Amniotic epithelial cell (primary cell): ENCODE data around the gene S100G.
A peak's percentile ranks its signal among the peaks of the same experiment; 100 is the strongest.
"Not testable (repeated sequence)": the region's sequence is repeated elsewhere in the genome, so short reads cannot be mapped to it uniquely, and the experiment has no call there.

Experiments used
- DNase-seq: peaks from one replicate; pipeline ENCODE4 v3.0.0-alpha.2; 2010; ENCODE audit warnings: low read depth

Gene S100G, protein sequence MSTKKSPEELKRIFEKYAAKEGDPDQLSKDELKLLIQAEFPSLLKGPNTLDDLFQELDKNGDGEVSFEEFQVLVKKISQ

DNA sequence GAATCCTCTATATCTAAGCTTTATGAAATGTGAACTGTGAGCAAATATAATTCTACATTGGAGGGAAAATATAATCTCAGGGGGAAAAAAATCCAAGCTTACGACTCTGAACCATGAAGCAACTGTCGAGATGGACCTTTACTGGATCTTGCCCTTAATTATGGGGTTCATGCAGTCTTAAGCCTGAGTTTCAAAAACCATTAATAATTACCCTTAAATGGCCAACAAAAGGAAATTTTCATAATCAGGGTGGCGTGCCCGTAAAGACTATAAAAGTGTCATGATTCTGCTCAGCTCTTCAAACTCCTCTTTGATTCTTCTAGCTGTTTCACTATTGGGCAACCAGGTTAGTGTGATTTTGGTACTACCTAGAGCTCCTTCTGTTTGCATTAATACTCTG, at the start of gene S100G:
Gene S100G, plus strand, starts transcription at position 301 of the 400 bp plus-strand sequence. CDS start 849 bp downstream, outside the sequence.
- no peak for DNase-seq

DNA sequence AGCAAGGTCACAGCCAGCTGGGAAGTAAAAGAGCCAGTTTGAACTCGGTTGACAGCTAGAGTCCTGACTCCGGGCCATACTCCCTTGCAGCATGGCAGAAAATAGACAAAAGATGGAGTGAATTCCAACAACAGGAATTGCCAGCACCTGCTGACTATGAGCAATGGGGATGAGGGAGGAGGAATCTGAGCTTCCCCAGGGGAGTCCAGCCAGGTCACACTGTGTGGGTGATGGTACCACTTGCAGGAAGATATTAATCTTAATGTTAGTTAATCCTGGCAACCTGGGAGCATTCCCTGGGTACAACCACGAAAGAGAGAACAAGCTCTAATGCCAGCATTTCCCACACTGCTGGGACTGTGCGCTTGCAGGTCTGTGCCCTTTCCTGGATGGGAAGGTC, 48.1 kb upstream of the S100G start:
- DNase-seq, result no peak

DNA sequence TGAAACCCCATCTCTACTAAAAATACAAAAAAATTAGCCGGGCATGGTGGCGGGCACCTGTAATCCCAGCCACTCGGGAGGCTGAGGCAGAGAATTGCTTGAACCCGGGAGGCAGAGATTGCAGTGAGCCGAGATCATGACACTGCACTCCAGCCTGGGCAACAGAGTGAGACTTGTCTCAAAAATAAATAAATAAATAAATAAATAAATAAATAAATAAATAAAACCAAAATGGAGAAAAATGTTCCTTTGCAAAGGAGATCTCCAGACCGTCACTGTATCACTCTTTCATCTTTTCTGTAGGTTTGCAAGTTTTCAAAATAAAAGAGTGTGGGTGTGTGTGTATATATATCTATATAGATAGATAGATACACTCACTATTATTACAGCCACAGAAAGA, 46.7 kb upstream of the S100G start:
- not testable (repeated sequence) for DNase-seq

DNA sequence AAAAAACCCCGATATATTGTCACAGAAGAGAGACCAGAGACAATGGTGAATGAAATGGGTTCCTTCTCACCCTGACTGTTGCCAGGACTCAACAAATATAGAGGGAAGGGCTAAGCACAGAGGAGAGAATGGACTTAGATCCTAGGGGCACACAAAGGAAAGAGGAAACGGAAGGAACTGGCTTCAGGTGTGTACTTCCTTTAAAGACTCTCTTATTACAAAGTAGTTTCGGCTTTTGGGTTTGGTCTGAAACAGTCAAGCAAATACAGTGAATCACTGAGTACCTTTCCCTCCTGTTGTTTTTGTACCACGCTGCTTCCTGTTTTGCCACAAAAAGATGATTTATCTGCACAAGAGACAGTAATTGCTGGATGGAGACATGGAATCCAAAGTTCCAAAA, 46.1 kb upstream of the S100G start:
- peak; percentile 38 for DNase-seq

DNA sequence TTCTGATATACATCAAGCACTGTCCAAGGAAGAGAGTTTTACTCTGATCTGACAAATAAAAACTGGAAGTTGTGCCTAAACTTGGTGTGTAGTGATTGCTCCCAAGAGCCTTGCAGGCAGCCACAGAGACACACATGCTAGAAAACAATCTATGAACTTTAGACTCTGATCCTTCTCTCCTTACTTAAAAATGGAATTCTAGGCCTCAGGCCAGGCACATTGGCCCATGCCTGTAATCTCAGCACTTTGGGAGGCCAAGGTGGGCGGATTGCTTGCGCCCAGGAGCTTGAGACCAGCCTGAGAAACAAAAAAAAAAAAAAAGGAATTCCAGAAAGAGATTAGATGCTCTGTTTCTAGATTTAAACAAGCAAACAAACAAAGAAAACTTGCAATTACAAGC, 45.6 kb upstream of the S100G start:
- peak; percentile 24 for DNase-seq

DNA sequence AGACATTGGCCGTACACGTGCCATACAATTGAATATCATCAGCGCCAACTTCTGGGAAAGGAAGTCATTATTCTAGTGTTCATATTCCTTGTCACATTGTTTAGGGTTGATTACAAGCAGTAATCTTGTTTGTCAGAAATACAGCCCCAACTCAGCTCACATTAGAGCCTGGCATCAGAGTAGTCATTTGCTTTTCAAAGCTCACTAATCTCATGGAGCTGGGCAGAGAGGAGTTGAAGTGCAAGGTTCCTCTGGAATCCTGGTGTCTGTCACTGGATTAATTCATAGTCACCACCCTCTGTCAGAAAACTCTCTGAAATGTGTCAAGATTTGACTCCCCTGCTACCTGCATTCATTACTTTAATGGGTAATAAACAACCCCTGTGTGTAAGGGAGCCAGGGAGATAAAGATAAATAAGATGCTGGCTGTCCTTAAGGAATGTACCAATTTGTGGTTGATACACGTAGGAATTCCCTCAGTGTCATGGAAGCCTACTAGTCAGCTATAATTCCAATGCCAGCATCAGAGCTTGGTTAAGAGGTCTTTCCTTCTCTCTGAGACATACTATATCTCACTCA, 43.7 kb upstream of the S100G start:
- DNase-seq, result peak; percentile 29

DNA sequence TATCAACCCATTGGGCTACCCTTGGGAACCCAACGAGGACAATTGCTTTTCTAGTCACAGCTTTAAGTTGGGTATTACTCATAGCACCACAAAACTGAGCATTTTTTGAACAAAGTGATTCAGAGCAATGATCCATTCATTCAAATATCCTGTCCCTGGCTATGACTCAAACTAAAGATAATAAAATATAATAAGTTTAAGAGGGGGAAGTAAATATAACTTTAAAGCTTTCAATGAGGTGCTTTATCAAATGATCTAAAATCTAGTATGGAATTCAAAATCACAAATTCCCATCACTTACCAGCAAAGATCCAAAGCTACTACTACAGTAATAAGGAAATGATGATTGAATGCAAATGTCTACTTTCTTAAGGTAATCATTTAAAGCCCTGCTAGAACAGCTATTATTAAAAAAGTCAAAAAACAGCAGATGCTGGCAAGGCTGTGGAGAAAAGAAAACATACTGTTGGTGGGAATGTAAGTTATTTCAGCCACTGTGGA, 39.8 kb upstream of the S100G start:
- peak; percentile 10 for DNase-seq

DNA sequence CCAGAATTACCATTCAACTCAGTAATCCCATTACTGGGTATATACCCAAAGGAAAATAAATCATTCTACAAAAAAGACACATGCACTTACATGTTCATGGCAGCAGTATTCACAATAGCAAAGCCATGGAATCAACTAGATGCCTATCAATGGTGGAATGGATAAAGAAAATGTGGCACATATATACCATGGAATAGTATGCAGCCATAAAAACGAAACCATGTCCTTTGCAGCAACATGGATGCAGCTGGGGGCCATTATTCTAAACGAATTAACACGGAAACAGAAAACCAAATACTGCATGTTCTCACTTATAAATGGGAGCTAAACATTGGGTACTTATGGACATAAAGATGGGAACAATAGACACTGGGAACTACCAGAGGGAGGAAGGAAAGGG, 39.3 kb upstream of the S100G start:
- not testable (repeated sequence) for DNase-seq

DNA sequence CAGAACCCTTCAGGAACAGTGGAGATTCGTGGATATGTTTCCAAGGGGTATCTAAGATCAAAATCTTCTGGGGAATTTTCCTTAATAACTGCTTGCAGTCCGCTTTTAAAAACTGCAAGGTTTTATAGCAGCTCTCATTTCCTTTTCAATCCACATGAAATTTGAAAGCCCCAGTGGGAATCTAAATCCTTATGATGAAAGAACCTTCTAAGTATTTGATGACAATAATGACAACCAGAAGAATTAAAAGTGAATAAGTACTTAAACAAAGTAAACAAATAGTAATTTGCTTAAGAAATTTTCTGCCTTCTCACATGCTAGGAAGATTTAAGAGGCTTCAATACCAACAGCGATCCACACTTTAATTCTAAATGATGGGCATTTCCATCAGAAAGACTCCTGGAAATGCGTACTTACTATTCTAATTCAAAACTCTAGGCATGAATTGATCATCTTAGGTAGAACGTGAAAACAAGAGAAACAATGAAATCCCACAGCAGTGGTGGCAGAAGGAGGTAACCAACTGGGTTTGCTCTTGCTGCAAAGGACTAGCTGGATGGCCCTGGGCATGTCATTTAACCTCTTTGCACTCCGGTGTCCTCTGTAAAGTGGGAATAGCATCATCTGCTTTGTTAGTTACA, 37.6 kb upstream of the S100G start:
- no peak for DNase-seq

DNA sequence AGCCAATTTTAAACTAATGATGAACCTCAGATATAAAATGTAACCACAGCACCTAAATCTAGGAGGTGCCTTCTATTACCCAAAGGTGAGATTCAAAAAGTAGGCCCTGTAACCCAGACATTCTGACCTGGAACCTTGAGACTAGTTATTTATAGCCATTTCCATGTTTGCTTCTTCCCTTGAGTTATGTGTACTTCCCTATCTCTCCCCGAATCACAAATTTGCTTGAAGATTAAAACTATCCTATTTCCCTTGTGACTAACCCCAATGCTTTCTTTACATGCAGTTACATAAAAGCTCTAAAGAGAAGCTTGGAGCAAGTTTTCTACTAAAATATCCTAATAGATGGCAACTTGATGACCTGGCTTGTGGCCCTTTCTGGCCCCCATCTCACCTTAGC, 32.6 kb upstream of the S100G start:
- no peak for DNase-seq

DNA sequence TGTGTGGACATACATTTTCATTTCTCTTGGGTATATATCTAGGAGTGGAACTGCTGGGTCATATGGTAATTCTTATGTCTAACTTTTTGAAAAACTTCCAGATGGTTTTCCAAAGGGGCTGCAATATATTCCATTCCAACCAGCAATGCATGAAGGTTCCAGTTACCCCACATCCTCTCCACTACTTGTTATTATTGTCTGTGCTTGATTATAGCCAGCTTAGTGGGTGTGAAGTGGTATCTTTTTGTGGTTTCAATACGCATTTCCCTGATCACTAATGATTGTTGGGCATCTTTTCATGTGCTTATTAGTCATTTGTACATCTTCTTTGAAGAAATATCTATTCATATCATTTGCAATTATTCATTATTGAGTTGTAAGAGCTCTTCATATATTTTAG, 31.5 kb upstream of the S100G start:
- no peak for DNase-seq

DNA sequence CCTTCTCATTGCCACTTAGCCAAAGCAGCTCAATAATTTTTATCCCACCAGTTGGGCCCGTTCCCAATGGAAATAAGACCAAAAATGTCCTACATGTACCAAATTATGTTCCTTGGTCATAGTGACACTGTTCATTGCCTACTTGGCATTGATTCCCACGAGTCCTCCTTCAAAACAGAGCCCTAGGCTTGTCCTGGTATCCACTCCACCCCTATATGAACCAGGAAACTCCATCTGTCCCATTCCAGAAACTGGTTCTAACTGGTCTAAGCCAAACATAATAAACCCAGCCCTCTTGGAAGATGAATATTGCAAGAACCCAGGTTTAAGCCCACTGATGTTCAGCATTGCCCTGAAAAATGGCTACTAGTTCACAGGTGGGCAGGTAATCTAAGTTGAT, 30.9 kb upstream of the S100G start:
- no peak for DNase-seq

DNA sequence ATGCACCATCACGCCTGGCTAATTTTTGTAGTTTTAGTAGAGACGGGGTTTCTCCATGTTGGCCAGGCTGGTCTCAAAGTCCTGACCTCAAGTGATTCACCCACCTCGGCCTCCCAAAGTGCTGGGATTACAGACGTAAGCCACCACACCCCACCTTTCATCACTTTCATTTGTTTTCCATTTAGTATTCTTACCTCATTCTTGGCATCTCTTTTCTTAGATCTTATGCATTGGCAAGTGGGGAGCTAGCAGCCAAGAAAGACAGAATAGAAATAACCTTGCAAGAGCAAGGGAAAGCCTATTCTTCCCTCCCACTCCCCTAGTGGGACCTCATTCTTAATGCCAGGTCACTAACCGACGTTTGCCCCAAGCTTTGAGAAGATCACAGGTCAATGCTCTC, 21.4 kb upstream of the S100G start:
- peak; percentile 62 for DNase-seq

DNA sequence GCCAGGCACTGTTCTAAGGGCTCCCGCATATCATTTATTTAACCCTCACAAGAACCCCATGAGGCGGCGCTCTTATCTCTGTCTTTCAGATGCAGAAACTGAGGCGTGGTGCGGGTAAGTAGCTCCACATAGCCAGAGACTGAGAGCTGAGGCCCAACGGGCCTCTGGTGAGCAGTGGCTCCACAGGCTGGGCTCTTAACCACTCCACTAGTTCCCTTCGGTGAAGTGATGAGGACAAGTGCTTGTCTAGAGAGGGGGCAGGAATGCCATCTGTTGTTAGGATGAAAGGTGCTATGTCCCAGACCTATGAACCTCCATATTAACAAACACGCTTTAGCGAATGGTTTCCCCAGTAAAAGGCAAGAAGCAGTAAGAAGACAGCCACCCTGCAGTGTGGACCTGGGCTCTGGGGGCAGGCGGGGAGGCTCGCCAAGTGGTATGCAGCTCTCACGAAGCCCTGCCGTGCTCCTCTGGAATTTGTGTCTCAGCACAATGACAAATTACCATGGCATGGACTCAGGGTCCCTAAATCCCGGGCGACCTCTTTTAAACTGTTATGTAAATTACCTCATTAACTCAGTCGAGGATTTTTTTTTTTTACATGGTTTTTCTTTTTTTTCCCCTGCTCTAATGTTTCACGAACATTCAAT, 20.9 kb upstream of the S100G start:
- DNase-seq, result no peak

DNA sequence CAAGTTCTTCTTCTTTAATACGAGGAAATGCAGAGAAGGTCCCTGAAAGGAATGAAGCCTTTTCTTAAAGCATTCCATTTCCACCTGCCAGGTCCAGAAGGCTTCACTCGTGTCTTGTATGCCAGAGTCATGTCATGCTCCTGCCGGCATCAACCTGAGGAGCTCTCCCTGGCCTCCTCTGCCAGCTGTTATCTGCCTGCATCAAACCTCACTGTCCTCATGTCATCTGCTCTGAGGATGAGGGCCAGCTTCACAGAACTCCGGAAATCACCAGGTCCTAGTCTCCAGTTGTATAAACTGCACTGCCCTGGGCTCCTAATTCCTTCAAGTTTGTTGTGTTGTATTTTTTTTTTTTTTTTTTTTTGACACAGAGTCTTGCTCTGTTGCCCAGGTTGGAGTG, 20.0 kb upstream of the S100G start:
- no peak for DNase-seq

DNA sequence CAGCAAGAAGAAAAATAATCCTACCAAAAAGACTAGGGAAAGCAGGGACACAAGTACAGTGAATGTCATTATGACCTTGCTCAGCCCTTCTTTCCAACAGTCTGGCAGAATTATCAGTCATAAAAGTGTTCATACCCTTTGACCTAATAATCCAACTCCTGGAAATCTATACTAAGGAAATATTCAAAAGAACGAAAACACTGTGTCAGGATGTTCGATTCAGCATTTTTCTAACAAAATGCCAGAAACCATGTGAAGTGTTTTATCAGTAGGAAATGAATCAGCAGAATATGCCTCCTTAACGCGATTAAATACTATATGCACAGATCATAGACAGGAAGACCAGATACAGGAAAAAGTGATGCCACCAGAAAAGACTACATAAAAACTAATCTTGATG, 16.2 kb upstream of the S100G start:
- DNase-seq, result peak; percentile 37

DNA sequence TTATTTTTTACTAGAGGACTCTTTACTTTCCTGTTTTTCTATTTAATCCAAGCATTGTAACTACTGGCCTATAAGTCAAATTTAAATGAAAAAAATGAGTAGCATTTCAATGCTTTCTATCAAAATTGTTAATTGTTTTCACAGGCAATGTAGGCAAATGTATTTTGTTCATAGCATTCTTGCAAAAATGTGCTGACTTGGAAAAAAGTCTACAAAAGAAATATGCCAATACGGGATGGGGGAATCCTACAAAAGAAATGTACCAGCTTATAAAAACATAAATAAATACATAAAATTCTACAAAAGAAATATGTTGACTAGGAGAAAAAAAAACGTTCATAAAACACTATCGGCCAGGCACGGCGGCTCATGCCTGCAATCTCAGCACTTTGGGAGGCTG, 14.9 kb upstream of the S100G start:
- no peak for DNase-seq

DNA sequence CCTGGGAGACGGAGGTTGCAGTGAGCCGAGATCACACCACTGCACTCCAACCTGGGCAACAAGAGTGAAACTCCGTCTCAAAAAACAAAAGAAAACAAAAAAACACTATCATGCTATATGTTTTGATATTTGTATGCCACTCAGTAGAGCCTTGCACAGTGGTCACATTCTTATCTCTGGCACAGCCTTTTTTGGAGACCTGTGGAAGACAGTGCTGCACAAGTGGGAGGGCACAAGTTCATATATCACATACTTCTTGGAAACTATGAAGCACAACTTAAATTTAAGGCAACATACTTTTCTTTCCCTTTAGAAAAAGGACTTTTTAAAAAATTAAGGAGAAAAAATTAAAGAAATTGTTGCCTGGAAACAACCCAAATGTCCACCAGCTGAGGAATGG, 14.4 kb upstream of the S100G start:
- DNase-seq, result no peak

DNA sequence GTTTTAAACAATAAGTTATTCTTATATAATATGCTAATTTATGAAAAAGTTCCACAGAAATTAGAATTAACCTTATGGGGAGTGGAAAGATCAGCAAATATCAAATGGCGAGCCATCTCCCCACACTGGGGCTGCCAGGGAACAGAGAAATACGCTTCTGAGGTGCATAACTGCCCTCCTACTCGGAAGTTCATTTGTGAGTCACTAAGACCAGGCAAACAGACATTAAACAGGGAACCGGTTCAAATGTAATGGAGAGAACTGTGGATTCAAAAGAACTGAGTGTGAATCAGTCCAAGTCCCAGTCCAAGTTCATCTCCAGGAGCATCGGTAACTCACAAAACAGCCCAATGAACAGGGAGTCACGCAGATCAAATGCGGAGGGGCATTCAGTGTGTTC, 11.4 kb upstream of the S100G start:
- peak; percentile 10 for DNase-seq

DNA sequence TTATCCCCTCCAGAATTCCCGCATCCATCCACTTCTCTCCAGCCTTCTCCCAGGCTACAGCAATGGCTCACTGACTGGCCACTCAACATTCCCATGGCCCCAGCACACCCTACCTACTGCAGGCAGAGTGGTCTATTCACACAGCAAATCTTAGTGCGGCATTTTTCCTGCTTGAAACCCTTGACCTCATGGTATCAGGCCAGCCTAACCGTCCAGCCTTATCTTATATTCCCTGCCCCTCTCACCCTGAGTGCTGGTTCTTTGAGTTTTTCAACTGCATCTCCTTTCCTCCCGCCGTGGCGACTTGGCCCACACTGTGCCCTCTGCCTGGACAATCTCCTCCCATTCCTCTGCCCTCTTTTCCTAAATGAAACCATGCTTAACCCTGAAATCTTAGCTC, 10.0 kb upstream of the S100G start:
- DNase-seq, result no peak

DNA sequence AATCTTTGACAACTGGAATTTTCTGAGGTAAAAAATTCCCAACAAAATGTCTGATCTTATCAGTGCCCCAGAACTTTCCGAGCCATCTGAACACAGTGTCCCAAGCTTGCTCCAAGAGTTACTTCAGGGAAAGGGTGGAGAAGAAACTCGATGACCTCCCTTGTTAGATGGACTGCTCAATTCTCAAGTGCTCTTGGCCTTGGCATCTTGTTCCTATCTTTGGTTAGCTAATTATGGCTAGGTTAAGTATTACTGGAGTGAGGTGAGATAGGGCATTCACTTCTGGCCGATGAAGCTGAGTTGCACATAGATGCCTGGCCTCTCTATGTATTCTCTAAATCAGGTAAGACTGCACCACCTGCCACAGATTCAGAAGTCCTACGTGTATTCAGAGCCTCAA, 9.1 kb upstream of the S100G start:
- DNase-seq, result no peak

DNA sequence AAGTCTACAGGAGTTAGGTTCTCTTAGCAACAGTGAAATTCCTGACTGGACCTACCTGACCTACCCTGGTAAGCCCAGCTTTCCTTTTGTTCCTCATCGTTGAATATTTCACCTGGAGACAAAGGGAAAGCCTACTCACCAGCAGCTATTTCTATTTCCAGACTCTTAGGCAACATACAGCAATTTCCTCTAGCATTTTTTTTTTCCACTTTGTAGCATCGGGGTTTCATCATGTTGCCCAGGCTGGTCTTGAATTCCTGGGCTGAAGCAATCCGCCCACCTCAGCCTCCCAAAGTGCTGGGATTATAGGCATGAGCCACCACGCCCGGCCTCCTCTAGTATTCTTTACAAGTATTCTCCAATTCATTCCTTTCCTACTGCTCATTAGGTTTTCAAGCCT, 6.8 kb upstream of the S100G start:
- peak; percentile 77 for DNase-seq

DNA sequence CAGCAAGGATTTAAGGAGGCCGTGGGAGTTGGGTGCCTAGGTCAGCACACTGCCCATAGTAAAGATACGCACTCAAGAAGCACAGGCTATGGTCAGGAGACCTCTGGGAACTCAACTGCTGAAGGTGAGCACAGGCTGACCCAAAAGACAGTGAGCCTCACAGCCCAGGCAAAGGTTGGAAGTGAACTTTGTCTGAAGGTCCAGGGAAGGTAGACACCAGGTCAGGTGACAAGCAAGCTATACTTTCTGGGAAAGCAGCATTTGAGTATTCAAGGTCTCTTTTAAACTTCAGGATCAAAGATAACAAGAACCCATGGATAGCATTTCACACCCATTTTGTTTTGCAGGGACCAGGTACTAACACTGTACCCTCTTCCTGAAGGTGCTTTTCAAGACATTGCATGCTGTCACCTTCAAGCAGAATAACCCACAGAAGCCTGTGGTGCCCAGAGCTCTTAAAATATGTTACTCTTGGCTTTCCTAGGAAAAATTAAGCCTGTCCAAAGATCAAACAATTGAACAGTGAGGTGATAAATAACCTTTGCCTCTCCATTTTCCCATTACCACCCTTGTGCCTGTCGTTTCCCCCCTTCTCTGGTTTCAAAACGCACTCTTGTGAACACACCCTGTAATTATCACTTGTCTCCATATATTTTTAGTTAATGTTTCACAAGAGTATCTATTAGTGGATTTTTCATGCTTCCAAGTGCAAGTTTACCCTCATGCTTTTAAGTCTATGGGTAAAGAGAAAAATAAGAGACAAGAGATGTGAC, 3.4 kb upstream of the S100G start:
- DNase-seq, result no peak
